GM21390 (cell line): ENCODE results near the gene IFT80.
"Not testable (repeated sequence)": the region's sequence is repeated elsewhere in the genome, so short reads cannot be mapped to it uniquely, and the experiment has no call there.

ENCODE experiments used
- ATAC-seq: cut with Tn5 transposase; IDR thresholded peaks from one replicate; pipeline ENCODE4 v1.9.1; 2021; ENCODE audit not compliant: unreplicated experiment

Gene IFT80

DNA sequence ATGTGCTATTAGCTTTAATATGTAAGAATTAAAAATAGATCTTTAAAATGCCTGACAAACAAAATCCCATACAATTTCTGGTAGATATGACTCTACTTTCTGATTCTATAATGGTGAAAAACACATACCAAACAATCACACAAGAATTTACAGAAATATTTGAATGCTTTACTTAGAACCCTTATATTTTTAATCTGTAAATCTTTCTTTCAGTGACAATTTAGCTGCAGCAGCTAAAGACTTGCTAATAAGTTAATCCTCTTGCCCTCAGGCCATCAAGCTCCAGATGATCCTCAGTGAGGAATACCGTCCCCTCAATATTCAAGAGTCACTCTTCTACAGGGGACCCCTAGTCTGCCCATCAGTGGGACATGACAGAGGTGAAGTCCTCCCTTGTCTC lies 118.2 kb downstream of the IFT80 start:
- no peak for ATAC-seq

DNA sequence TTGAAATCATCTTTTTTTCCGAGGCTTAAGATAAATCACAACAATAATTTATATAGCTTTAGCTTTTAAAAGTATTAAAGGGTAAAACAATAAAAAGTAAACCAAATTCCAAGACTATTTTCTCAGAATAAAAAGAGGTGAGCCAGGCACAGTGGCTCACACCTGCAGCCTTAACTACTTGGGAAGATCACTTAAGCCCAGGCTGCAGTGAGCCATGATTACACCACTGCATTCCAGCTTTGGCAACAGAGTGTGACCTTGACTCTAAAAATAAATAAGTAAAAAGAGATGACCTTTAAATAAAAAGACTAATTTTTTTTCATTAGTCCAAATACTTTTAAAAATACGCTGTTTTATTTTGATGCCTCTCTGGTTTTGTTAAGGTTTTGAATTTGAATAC lies 119.4 kb downstream of the IFT80 start:
- no peak for ATAC-seq

DNA sequence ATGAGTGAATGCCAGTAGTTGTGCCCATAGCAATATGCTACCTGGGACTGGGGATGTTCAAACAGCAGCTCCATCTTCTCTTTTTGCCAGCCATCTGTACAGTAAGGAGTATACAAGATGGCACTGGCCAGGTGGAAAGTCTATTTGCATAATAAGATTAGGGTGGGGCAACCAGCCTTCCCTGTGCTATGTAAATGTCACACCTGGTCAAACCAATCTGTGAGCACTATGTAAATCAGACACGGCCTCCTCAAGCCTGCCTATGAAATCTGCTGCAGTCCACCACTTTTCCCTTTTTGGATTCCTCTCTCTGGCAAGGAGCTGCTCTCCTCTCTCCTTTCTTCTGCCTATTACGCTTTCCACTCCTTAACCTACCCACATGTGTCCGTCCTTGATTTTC lies 120.8 kb downstream of the IFT80 start:
- no peak for ATAC-seq

DNA sequence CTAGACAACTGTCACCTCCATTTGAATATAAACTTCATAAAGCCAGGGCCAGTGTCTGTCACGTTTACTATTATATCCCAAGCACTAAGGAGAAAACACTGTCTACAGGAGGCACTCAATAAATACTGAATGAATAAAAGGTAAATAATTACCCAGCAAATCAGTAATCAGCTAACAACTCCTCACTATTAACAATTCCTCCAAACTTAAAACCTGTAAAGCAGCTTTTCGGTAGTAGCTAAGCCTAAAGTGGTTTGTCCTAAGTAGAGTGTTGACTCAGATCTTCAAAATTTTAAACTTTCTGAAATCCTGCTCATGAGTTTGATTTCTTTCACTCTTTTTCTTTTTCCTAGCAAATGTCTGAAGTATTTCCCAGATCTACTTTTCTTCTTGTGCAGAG lies 133.9 kb downstream of the IFT80 start:
- ATAC-seq = no peak

DNA sequence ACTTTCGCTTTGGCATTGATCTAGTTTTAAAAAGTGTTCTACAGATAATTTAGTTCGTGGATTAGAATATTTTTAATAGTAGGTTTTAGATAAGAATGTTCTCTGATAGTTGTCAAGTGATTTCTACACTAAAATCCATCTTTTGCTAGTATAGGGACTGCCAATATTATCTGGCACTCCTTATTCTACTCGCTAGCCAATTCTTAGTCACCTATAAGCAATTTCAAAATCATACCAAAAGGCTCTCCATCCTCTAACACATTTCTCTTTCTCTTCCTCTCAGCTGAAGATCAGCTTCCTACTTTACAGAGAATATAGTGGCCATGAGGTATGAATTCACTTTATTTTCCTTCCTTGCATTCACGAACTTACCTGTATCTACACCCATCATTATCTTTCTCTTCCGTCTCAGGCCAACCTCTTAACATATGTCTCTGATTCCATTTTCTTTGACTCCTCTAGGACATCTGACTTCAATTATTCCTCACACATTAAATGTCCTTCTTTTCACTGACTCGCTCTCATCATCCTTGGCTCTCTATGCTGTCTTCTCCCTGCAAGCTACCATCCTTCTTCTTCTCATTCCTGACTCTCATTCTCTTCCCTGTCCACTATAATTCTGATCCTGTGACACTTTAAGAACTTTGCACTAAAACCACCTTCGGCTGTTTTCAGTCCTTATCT lies 138.3 kb downstream of the IFT80 start:
- no peak for ATAC-seq

DNA sequence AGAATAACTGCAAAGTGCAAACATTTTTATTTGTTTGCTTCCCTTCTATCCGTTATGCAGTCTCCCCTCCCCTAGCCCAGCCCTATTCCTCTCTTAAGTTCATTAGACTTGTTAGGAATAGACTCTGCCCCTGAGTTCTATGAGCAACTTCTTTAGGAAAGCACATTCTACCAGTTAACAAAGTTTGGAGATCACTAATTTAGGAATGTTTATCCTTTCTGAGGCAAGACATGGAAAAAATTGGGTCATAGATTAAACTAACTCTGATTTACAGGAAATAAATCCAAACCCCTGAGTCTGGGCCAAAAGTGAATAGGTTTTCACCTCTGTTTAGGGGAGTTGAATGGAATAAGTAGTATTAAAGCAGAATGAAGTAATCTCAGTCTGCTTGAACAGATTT lies 139.4 kb downstream of the IFT80 start:
- no peak for ATAC-seq

DNA sequence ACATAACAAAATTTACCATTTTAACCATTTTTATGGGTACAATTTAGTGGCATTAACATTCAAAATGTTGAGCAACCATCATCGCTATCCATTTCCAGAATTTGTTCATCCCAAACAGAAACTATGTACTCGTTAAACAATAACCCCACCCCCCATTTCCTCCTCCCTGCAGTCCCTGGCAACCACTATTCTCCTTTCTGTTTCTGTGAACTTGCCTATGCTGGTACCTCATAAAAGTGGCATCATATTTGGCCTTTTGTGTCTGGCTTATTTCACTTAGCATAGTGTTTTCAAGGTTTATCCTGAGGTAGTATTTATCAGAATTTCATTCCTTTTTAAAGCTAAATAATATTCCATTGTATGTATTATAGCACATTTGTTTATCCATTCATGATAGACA lies 141.4 kb downstream of the IFT80 start:
- no peak for ATAC-seq

DNA sequence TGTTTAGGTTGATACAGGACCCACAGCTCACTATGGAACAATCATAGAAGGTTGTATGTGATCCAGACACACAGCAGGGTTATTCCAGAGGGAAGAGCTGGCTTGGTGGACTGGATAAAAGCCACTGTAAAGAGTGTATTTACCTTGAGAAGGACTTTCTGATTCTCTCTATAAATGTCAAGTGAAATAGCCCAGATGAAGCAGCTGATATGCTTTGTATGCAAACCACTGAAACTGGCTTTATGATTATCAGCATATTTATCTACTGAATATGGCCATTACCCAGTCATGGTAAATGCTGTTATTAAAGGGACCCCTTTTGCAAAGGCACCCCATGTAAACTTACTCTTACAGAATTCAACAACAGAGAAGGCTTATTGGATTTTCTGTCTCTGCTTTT lies 145.7 kb downstream of the IFT80 start:
- no peak for ATAC-seq

DNA sequence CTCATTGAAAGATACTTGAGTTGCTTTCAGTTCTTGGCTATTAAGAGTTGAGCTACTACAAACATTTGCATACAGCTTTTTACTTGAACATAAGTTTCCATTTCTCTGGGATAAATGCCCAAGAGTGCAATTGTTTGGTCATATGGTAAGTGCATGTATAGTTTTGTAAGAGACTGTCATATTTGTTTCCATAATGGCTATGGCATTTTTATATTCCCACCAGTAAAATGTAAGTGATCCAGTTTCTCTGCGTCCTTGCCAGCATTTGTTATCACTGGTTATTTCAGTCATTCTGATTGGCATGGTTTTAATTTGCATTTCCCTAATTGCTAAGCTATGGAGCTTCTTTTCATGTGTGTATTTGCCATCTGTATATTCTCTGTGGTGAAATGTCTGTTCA lies 151.3 kb downstream of the IFT80 start:
- ATAC-seq = no peak

DNA sequence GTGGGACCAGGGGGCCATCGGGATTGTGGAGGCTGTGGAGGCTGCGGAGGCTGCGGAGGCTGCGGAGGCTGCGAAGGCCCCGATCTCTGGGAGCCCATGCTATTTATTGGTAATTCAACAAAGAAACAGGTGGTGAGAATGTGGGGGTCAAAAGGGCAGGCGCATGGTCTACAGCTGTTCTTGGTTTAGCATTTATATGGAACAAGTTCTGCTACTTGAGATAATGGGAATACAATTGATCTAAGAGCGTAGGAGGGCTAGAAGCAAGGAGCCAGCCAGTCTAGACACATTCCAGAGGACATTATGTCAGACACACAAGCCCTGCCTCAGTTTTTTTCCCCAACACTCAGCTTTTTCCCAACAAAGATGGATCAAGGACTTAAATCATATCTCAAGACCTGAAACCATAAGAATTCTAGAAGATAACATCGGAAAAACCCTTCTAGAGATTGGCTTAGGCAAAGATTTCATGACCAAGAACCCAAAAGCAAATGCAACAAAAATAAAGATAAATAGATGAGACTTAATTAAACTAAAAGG lies 153.7 kb downstream of the IFT80 start:
- ATAC-seq = no peak

DNA sequence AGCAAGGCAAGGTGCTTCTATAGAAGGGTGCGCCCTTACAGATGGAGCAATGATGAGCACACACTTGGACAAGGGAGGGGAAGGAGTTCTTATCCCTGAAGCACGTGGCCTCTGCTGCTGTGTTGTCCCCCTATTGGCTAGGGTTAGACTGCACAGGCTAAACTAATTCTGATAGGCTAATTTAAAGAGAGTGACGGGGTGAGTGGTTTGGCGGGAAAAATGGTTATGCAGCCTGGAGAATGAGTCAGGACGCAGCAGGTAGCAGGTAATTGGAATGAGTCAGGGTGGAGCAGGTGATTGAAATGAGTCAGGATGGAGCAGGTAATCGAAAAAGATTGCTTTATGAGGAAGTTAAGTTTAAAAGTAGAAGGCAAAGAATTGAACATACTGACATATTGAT lies 158.3 kb downstream of the IFT80 start:
- ATAC-seq = not testable (repeated sequence)

DNA sequence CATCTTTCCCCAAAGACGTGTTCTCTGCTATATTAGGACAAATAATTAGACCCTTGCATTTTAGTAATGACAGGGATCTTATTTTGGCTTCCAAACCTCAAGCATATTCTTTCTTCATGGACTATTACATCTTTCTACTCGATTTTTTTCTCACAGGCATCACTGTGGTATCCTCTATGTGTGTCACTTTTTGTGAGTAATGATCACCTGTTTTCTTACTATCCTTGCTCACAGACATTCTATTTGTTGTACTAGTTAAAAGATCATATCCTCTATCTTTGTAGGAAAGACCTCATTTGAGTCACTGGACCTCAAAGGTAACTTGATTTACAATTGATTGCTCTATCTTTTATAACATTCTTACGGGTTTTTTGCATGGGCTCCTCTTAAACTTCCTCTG lies 167.0 kb downstream of the IFT80 start:
- ATAC-seq = no peak

DNA sequence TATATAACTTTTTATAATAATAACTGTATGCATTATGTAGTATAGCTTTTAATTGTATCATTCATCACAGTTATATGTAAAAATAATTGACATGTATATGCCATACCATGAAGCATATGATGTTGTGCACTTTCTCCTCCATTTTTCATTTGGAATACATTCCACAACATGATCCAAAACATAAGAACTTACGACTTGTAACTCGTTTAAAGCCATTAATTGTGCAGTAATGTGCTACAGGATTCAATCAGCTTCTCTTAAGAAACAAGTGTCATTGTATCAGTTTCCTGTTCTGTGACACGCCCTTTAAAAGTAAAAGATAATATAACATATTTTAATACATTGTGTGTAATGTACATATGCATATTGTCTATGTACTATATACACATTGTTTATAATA lies 171.6 kb downstream of the IFT80 start:
- ATAC-seq = no peak

DNA sequence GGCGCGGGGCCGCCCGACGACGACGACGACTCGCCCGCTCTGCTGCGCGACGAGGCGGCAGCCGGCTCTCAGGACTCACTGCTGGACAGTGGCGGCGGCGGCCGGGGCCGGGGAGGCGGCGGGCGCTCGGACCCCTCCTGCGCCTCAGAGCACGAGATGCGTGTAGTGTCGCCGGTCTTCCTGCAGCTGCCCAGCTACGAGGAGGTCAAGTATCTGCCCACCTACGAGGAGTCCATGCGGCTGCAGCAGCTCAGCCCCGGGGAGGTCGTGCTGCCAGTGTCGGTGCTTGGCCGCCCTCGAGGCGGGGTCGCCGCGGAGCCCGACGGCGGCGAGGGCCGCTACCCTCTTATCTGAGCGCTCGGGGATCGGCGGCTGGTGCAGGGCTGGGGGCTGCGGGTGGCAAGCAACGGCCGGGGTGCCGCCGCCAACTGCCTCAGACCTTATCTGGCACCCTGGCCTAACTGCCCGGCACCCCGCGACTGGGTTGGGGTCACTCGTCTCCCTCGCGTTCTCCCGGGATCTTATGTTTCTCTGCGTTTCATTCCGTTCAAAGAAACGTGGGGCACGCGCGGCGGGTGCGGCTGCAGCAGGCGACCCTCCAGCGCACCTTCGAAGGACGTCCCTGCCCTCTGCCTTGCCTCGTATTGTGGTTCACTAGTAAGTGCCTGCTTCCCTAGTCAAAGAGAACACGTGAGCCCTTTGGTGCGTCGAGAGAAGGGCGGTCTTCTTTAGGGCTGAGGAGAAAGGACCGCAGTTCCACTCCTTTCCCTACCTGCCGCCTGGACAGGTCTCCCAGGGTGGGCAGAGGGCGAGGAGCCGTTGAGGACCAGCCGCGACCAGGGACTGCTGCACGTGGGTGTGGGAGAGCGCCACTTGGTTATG lies 172.8 kb downstream of the IFT80 start:
- ATAC-seq = peak; percentile 16

DNA sequence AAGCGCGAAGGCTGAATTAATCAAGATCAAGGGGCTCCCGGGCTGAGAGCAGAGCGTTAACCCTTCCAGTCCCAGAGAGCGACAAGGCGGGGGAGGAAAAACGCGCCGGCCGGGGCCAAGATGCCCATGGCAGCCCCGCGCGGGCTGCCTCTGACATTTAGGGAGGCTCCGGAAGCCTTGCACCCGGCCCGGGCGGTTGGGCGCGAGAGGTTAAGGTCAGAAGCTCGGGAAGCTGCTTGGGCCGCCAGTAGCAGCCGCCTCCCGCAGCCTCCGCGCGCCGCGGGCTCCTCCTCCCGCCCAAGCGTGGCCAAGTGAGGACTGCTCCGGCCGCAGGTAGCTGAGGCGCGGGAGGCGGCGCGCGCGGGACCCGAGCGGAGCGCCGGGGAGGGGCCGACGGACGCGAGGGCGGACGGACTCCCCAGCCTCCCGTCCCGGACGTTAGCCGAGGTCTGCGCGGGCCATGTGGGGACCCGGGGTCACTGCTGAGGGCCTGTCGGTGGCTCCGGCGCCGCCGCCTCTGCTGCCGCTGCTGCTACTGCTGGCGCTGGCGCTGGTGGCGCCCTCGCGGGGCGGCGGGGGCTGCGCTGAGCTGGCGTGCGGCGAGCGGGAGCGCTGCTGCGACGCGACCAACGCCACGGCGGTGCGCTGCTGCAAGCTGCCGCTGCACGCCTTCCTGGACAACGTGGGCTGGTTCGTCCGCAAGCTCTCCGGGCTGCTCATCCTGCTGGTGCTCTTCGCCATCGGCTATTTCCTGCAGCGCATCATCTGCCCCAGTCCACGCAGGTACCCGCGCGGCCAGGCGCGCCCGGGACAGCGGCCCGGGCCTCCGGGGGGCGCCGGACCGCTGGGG lies 173.6 kb downstream of the IFT80 start, which contains the start of gene C3orf80:
TSS of gene C3orf80 (plus strand) at position 247 of the 850 bp plus-strand sequence. CDS start at position 461, 214 bp downstream.
- peak; percentile 86 for ATAC-seq

DNA sequence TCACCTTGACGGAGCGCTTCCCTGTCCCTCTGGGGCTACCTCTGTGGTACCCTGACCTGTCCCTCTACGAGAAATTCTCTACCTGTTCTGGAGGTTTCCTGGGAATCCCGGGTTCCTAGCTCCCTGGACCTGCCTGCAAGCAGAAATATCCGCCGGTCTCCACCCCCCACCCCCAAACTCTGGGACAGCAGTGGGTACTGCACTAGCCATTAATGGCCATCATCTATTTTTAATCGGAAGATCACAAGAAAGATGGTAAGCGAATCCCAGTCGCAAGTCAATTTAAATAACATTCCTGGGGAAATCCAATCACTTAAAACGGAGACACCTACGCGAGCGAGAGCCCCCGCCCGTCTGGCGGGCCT lies 174.2 kb downstream of the IFT80 start:
- no peak for ATAC-seq

DNA sequence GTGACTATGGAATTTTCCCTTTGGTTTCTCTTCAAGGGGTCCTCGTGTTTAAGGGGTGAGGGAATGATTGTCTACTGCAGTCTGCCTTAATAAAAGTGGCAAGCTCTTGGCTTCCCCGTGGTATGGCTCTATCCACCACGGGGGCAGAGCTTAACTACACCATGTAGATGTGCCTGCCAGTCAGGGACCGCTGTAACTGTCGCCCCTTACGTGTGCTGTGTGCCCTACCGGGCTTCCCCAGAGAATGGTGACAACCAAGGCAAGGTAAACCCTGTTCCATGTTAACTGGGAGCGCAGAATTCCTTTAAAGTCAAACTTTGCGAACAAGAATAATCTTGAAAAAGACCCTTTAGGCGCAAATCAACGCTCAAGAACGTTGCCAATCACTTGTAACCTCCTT lies 174.8 kb downstream of the IFT80 start:
- no peak for ATAC-seq

DNA sequence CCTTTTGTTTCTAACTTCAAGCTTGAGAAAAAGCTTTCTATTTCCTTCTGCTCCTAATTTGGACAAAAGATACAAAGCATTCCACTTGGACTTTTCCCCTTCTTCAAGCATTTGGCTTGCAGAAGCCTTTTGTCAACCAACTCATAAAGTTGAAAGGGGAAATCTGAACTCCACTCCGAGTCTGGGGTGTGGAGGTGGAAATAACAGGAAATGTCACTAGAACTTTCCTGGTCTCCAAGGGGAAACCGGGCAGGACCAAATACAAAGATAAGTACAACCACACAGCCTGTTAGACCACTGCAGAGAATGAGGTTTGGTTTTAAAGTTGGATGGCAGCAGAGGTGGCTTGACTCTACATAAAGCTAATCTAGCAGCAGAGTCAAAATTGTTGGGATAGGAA lies 178.0 kb downstream of the IFT80 start:
- no peak for ATAC-seq

DNA sequence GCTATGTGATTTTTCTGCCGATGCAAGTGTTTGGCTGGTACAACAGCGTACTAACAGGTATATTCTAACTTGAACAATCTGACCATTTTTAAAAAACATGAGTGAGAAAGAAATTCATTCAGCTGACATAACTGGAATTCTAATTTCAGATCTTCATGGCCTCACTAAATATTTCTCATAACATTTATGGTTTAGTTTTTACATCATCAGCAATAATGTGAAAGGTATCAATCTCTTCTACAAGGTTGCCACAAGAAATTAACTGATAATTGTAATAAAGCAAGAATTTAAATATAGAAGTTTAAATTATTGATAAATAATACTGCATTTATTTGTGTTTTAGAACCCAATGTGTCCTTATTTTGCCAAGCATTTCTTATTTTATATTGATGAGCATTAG lies 179.0 kb downstream of the IFT80 start:
- no peak for ATAC-seq

DNA sequence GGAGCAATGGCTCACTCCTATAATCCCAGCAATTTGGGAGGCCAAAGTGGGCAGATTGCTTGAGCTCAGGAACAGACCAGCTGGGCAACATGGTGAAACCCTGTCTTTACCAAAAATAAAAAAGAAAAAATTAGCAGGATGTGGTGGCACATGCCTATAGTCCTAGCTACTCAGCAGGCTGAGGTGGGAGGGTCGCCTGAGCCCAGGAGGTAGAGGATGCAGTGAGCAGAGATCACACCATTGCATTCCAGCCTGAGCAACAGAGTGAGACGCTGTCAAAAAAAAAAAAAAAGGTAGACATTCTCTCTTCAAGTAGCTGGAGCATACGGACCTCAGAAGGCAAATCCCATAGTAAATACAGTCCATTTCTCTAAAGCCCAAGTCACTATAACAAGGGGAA lies 180.9 kb downstream of the IFT80 start:
- ATAC-seq = no peak

DNA sequence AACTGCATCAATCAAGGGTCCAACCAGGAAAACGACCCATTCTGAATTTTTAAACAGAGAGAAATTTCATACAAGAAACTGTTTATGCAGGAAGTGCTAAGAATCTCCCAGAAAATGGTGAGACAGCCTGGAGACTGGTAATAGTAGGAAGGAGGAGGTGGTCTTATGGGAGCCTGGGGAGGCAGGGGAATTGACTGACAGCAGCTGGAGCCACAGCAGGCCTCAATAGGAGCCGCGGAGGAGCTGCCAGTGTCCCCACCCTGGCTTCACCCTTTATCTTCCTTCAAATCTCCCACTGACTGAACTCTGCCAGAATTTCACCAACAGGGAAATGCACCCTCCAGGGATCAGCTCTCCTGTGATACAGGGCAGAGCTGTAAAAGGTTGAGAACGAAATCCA lies 181.3 kb downstream of the IFT80 start:
- no peak for ATAC-seq
